Medulla oblongata (tissue), 1 donor: Measurements from ENCODE around the gene ACAN.

Source experiments
- DNase-seq: peaks from one replicate; pipeline ENCODE4 v3.0.0-alpha.2; 2015; ENCODE audit errors: extremely low spot score

Gene ACAN

DNA sequence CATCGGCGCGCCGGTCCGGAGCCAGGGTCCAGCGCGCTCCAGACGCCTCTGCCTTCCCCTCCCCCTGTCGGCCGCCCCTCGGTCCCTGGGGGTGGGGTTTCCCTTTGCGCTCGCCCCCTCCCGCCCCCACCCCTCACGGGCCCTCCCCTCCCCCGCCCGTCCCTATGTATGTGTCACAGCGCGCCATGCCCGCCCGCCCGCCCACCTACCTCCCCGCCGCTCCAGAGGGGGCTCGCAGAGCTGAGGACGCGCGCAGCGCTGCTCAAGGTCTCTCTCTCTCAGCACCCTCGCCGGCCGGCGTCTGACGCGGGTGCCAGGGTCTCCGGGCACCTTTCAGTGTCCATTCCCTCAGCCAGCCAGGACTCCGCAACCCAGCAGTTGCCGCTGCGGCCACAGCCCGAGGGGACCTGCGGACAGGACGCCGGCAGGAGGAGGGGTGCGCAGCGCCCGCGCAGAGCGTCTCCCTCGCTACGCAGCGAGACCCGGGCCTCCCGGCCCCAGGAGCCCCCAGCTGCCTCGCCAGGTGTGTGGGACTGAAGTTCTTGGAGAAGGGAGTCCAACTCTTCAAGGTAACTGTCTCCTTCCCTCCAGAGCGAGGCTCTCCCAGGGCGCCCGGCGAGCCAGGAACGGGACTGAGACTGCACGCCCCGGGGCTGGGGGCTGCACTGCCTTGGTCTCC is at the start of gene ACAN:
Gene ACAN, plus strand, starts transcription at position 196 of the 679 bp plus-strand sequence. CDS start 32,771 bp downstream, outside the sequence.
- DNase-seq: no peak

DNA sequence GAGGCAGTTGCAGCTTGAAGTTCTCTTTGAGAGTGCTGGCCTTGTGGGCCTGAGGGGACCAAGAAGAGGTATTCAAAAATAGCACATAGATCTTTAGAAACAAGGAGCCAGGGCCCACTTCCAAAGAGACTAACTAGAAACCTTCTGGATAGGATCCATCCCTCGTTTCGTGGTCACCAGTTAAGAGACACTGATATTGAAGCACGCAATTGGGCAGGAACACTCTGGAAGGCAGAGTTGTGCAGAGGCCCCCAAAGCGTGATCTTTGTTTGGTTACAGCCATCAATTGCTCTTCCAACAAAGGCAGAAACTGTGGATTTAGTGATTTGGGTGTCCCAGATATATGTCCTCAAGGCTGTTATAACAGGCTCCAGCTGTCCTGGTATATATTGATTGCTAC is 46.7 kb upstream of the ACAN start:
- no peak for DNase-seq

DNA sequence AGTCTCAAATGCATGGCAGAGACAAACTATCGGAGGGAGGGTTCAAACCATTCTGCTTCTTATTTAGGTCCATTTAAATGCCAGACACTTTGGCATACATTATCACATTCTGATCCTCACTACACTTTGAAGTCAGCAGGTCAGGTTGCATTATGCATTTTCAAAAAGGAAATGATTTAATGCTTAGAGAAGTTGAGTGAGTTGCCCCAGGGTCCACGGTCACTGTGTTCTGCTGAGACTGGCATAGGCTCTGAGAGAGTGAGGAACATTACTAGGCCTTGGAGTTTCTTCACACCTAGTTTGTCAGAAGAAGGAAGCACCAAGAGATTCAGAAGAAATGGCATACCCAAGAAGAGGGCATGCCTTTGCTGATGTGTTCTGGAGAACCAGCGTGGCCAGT is 46.3 kb upstream of the ACAN start:
- no peak for DNase-seq

- DNase-seq: no peak
Measured at GRCh38 chr15:88759872-88760271, 43.4 kb upstream of the ACAN start.

GRCh38 chr15:88764448-88764847 is 38.8 kb upstream of the ACAN start:
- DNase-seq: no peak

- DNase-seq: no peak
Measured at GRCh38 chr15:88765212-88765611, 38.0 kb upstream of the ACAN start.

GRCh38 chr15:88769161-88769971 is 33.9 kb upstream of the ACAN start:
- DNase-seq: peak; percentile 12

GRCh38 chr15:88775776-88776175 is 27.5 kb upstream of the ACAN start:
- no peak for DNase-seq

DNA sequence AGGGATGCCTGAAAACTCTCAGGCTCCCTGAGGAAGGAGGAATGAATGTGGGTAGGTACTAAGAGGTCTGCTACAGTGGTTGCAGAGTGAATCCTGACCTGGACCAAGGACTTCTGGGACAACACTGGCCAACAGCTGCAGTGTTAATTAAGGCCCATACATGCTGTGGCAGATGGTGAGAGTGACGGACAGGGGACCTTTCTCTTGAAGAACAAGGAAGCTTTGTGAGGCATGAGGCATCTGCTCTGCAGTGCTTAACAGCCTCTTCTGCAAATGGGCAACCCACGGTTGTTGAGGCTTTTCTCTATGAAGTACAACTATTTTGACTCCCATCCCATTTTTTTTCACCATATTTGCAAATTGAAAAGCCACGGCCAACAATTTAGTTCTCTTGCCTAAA is 26.6 kb upstream of the ACAN start:
- DNase-seq: peak; percentile 82

DNA sequence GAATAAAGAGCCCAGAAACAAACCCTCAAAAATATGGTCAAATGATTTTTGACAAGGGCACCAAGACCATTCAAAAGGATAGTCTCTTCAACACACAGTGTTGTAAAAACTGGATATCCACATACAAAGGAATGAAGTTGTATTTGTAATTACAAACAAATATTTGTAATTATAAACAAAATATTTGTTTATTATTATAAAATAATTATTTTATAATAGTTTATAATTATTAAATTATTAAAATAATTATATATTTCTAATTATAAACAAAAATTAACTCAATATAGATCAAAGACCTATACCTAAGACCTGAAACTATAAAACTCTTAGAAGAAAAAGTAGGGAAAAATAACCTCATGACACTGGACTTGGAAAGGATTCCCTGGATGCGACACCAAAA is 23.3 kb upstream of the ACAN start:
- no peak for DNase-seq

DNA sequence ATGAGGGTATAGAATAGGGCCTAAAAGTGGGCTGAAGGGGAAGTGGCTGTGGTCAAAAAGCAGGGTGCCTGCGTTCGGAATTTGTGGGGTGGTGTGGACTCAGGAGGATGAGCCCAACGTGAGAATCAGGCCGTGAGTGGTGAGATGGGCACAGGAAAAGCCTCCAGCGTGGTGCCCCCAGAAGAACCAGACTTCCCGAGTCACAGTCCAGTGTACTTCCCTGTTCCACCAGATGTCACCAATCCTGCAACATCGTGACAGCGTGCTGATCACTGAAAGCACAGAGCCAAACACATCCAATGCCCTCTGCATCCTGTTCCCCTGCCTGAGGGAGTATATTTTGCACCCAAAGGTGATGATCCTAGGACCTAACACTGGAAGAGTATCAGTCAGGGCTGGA is 20.8 kb upstream of the ACAN start:
- no peak for DNase-seq

DNA sequence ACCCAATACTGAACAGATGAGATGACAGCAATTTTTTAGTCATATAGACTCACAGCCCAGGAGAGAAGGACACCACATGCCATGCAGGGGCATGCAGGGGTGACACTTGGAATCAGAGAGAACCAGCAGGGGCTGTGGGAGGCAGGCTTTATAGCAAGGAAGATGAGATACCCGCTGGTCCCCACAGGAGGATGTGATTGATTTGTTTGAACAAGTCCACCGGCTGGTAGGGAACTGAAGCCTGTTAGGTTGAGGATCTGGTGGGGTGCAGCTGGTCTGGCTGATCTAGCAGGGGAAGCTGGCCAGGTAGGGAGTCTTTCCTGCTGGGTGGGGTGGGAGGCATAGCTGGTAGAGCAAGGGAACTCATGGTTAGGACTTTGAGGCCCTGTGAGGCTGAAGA is 18.0 kb upstream of the ACAN start:
- DNase-seq: no peak

- no peak for DNase-seq
Measured at GRCh38 chr15:88788036-88788435, 15.2 kb upstream of the ACAN start.

DNA sequence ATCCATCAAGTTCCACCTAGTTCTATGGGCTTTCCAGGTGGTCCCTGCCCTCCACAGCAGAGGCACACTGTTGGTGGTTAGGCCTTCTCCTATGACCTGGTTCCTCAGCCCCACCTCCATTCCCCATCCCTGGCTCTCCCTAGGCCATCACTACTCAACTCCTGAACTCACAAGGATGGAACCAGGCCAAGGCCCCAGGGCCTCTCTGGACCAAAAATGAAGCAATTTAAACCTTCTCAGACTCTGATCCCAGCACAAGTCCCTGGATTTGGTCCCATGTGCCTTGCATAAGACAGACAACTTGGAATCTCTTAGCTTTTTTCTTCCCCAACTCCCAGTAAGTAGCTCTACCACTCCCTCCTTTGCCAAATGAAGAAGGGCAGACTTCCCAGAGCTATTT is 14.4 kb upstream of the ACAN start:
- peak; percentile 30 for DNase-seq

DNA sequence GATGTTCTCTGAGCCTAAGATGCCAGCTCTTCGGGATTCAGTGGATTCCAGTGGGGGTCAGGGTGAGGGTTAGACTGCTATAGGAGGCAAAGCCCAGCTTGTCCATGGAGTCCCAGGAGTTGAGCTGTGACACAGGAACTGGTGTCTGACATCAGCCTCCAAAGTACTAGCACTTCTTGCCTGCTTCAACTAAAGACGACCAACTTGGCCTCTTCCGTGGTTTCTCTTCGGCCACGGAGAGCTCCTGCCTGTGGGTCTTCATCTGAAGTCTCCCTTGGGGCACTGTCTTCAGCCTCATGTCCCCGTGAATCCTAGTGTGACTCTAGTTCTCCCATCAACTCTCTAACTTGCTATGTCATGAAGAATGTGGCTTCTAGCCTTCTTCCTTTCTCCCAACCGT is 12.8 kb upstream of the ACAN start:
- DNase-seq: no peak

GRCh38 chr15:88791637-88792036 is 11.6 kb upstream of the ACAN start:
- no peak for DNase-seq

GRCh38 chr15:88792342-88793282 is 10.6 kb upstream of the ACAN start:
- DNase-seq: no peak

DNA sequence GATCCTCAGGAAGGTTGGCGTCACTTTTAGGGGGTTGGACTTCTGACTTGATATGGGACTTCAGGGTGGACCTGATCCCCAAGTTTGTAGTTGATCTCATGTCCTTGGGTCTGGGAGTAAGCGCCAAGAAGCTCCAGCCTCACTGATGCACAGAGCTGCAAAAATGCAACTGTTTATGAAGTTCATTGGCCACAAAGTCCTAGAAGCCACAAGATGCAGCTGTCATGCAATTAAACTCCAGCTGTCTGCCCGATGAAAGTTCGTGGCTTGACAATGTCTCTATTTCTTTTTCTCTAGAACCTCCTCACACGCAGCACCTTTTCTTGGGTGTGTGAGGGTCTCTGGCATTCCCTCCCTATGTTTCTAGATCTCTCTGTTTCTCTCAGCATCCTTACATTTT is 9.2 kb upstream of the ACAN start:
- DNase-seq: no peak

- DNase-seq: no peak
Measured at GRCh38 chr15:88797663-88798339, 5.4 kb upstream of the ACAN start.

DNA sequence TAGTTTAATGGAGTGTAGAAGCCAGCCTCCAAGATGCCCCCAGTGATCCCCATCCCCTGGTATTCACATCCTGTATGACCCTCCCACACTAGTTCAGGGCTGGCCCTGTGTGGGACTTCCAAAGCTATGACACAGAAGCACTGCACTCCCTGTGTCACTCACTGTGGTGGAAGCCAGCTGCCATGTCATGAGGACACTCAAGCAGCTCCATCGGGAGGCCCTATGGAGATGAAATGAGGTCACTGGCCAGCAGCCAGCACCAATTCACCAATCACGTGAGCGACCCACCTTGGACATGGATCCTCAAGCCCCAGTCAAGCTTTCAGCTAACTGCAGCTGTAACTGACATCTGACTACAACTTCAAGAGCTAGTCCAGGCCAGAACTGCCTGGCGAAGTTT is 3.9 kb upstream of the ACAN start:
- no peak for DNase-seq

DNA sequence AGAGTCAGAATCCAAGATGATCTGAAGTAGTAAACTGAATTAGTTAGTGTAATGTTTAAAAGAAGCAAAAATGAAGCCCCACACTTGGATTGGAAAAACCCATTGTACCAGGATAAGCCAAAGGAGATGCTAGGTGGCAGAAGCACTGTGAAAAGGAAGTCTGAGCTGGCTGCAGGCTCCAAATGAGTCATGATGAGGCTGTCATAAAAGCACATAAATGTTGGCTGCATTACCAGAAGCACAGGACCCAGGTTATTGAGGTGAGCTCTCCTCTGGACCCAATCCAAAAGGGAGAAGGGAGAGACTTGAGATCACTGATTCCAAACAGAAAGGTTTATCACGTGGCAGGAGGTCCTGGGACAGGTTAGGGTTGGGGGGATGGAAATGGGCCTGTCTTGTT is 3.2 kb upstream of the ACAN start:
- DNase-seq: no peak

GRCh38 chr15:88800738-88801137 is 2.5 kb upstream of the ACAN start:
- no peak for DNase-seq
